Measurements from ENCODE around the gene BBLN. TPM values are rescaled to one million over a fixed set of nuclear protein-coding genes. Genes with fewer than 3 reads are reported as not detected.

BBLN gene
- total RNA-seq, 1 experiment from 2014 or later = 41.9 TPM

DNA sequence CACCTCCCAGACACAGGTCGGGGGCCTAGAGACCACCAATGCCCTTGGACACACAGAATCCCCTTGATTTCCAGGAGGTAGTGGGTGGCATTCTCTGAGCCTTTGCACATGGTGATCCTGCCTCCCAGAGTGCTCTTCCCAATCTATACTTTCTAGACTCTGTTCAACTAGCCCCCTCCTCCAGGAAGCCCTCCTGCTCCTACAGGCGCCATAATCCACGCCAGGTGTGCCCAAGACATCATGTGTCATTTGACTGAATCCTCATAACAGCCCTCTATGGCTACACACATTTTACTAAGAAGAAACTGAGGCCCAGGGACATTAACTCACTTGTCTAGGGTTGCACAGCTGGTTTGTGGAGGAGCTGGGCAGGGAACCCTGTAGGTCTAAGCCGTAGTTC lies 7.1 kb downstream of the BBLN start:
- Histone ChIP-seq H3K4me3 (ENCODE audit: low read depth, low read length, poor library complexity, severe bottlenecking) (no peak overlapping the region), H3K27ac (ENCODE audit: low read depth, low read length, poor library complexity, severe bottlenecking) (no peak overlapping the region), H3K27me3 (replicated peaks; ENCODE audit: insufficient read depth, low read depth, low read length, poor library complexity) (no peaks in the 10 kb centered on the region), H3K36me3 (ENCODE audit: insufficient read depth, low read length, poor library complexity, severe bottlenecking) (peaks cover 49% of the 10 kb centered on the region), H3K4me1 (ENCODE audit: insufficient read depth, low read length, poor library complexity, severe bottlenecking) (no peaks in the 10 kb centered on the region), H3K9me3 (ENCODE audit: low read depth, low read length, poor library complexity, severe bottlenecking) (no peaks in the 10 kb centered on the region)
- TF ChIP-seq, protein P1, sequence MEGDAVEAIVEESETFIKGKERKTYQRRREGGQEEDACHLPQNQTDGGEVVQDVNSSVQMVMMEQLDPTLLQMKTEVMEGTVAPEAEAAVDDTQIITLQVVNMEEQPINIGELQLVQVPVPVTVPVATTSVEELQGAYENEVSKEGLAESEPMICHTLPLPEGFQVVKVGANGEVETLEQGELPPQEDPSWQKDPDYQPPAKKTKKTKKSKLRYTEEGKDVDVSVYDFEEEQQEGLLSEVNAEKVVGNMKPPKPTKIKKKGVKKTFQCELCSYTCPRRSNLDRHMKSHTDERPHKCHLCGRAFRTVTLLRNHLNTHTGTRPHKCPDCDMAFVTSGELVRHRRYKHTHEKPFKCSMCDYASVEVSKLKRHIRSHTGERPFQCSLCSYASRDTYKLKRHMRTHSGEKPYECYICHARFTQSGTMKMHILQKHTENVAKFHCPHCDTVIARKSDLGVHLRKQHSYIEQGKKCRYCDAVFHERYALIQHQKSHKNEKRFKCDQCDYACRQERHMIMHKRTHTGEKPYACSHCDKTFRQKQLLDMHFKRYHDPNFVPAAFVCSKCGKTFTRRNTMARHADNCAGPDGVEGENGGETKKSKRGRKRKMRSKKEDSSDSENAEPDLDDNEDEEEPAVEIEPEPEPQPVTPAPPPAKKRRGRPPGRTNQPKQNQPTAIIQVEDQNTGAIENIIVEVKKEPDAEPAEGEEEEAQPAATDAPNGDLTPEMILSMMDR (conservative IDR thresholded peaks at IDR 0.05; ENCODE audit: low read depth, low read length) = no peak
- no peak for TF ChIP-seq EZH2 (IDR thresholded peaks at IDR 0.05; ENCODE audit: borderline replicate concordance, low read depth, low read length, poor library complexity, severe bottlenecking)
- BruUV-seq (replicated peaks) = no TSS peak
- CTCF ChIA-PET = no interaction called here
- POLR2A ChIA-PET (ENCODE audit: low non-redundant PET) = no interaction called here
- DNase-seq (ENCODE audit: low spot score) = no peak
- intact Hi-C loops (cut with micrococcal nuclease; ENCODE audit: unreplicated experiment) = no loop called here

DNA sequence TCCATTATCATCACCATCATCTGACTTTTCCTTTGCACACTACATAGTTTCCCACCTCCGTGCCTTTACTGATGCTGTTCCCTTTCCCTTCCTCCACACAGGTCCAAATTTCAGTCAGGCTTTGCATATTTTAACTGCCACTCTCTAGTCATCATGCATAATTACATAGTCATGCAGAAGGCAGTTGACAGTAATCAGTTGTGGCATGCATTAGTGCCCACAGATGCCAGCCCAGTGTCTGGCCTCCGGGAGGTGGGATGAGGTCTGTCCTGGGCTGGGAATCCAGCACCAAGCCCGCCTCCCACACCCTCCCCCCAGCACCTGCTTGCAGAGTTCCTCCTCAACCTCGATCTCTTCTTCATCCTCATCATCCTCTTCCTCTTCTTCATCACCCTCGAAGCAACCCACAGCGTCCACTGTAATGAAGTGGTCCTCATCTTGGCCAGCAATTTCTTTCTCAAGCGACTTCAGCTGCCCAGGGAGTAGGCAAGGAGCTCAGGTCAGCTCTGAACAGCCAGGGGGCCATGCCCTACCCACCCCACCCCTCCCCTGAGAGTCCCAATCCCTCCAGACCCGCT lies 8.8 kb downstream of the BBLN start:
- no peak for TF ChIP-seq EZH2 (IDR thresholded peaks at IDR 0.05; ENCODE audit: borderline replicate concordance, low read depth, low read length, poor library complexity, severe bottlenecking)
- TF ChIP-seq, protein P1 (conservative IDR thresholded peaks at IDR 0.05; ENCODE audit: low read depth, low read length) = no peak
- Histone ChIP-seq H3K36me3 (ENCODE audit: insufficient read depth, low read length, poor library complexity, severe bottlenecking) (peaks cover 41% of the 10 kb centered on the region), H3K9me3 (ENCODE audit: low read depth, low read length, poor library complexity, severe bottlenecking) (no peaks in the 10 kb centered on the region), H3K4me1 (ENCODE audit: insufficient read depth, low read length, poor library complexity, severe bottlenecking) (no peaks in the 10 kb centered on the region), H3K27ac (ENCODE audit: low read depth, low read length, poor library complexity, severe bottlenecking) (no peak overlapping the region), H3K27me3 (replicated peaks; ENCODE audit: insufficient read depth, low read depth, low read length, poor library complexity) (no peaks in the 10 kb centered on the region), H3K4me3 (ENCODE audit: low read depth, low read length, poor library complexity, severe bottlenecking) (no peak overlapping the region)
- no peak for DNase-seq (ENCODE audit: low spot score)
- no TSS peak for BruUV-seq (replicated peaks)
- intact Hi-C loops (cut with micrococcal nuclease; ENCODE audit: unreplicated experiment) = no loop called here
- ChIA-PET POLR2A (ENCODE audit: low non-redundant PET) (no interaction called here), CTCF (no interaction called here)

DNA sequence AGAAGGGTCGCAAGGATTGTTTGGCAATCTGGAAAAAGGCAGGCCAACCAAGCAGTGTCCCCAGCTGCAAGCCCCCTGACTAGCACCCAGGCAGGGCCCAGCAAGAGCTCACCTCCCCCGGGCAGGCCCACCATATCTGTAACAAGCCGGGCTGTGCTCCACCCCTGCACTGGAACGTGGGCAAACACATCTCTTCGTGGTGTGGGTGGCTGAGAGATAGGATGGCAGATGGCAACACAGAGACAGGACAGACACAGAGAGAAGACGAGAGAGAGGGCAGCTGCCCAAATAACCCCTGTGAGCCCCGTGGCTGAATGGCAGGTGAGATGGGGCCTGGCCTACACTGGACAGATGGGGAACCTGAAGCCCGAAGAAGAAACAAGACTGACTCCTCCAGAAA lies 9.4 kb downstream of the BBLN start:
- no peak for DNase-seq (ENCODE audit: low spot score)
- POLR2A ChIA-PET (ENCODE audit: low non-redundant PET) = no interaction called here
- CTCF ChIA-PET = no interaction called here
- BruUV-seq (replicated peaks) = no TSS peak
- Histone ChIP-seq H3K4me1 (ENCODE audit: insufficient read depth, low read length, poor library complexity, severe bottlenecking) (no peaks in the 10 kb centered on the region), H3K9me3 (ENCODE audit: low read depth, low read length, poor library complexity, severe bottlenecking) (no peaks in the 10 kb centered on the region), H3K36me3 (ENCODE audit: insufficient read depth, low read length, poor library complexity, severe bottlenecking) (peaks cover 34% of the 10 kb centered on the region), H3K27ac (ENCODE audit: low read depth, low read length, poor library complexity, severe bottlenecking) (no peak overlapping the region), H3K4me3 (ENCODE audit: low read depth, low read length, poor library complexity, severe bottlenecking) (no peak overlapping the region), H3K27me3 (replicated peaks; ENCODE audit: insufficient read depth, low read depth, low read length, poor library complexity) (no peaks in the 10 kb centered on the region)
- intact Hi-C loops (cut with micrococcal nuclease; ENCODE audit: unreplicated experiment) = no loop called here
- TF ChIP-seq, protein P1 (conservative IDR thresholded peaks at IDR 0.05; ENCODE audit: low read depth, low read length) = no peak
- TF ChIP-seq EZH2 (IDR thresholded peaks at IDR 0.05; ENCODE audit: borderline replicate concordance, low read depth, low read length, poor library complexity, severe bottlenecking) = no peak
